Upper lobe of left lung (tissue), 6 donors: ENCODE results near the gene NKD2. TPM values are rescaled to one million over a fixed set of nuclear protein-coding genes. Genes with fewer than 3 reads are reported as not detected.
A peak's percentile ranks its signal among the peaks of the same experiment; 100 is the strongest.

Source experiments
- ATAC-seq, 2 donors: fragments of 200-7000 bp; cut with Tn5 transposase; one replicate each; pipeline ENCODE4 v1.9.1; 2022; ENCODE audit warnings: mild to moderate bottlenecking in 2 of 2, moderate library complexity in 2 of 2; ENCODE audit not compliant: low FRiP score in 2 of 2
- DNase-seq, 2 donors: peaks; one replicate each; pipeline ENCODE4 v3.0.0-alpha.2; 2019 to 2020
- H3K27ac ChIP-seq, 4 donors: fragments of 200-600 bp; sonication (generic); one replicate each; pipeline ENCODE4 v1.5.1; 2016 to 2019
- H3K27me3 ChIP-seq, 4 donors: fragments of 200-600 bp; sonication (generic); one replicate each; pipeline ENCODE4 v1.5.1; 2017 to 2019
- H3K36me3 ChIP-seq, 4 donors: fragments of 200-600 bp; sonication (generic); one replicate each; pipeline ENCODE4 v1.5.1; 2016 to 2019
- H3K4me1 ChIP-seq, 4 donors: fragments of 200-600 bp; sonication (generic); one replicate each; pipeline ENCODE4 v1.5.1; 2018 to 2019
- H3K4me3 ChIP-seq, 4 donors: fragments of 200-600 bp; sonication (generic); one replicate each; pipeline ENCODE4 v1.5.1; 2017 to 2019; ENCODE audit warnings: mild to moderate bottlenecking in 2 of 4, moderate library complexity in 1 of 4
- H3K9me3 ChIP-seq, 4 donors: fragments of 200-600 bp; sonication (generic); one replicate each; pipeline ENCODE4 v1.5.1; 2018 to 2019
- CTCF ChIP-seq, 6 experiments: fragments of 450-650 bp in 4 of 6; fragments of 200-600 bp in 2 of 6; sonication (generic) in 2 of 6; IDR thresholded peaks; one replicate each; pipeline ENCODE4 v1.5.1; 2016 to 2019; ENCODE audit warnings: antibody characterized with exemption in 6 of 6
- EP300 ChIP-seq, 4 donors: sonication (generic); formaldehyde crosslinking; IDR thresholded peaks; one replicate each; pipeline ENCODE4 v1.5.1; 2017; ENCODE audit warnings: antibody characterized with exemption in 4 of 4, control low read depth in 2 of 4
- POLR2A ChIP-seq, 4 donors: fragments of 450-650 bp; IDR thresholded peaks; one replicate each; pipeline ENCODE4 v1.5.1; 2016 to 2017; ENCODE audit warnings: antibody characterized with exemption in 4 of 4, mild to moderate bottlenecking in 2 of 4
- POLR2AphosphoS5 ChIP-seq, 2 donors: sonication (generic); formaldehyde crosslinking; IDR thresholded peaks; one replicate each; pipeline ENCODE4 v1.5.1; 2017; ENCODE audit warnings: antibody characterized with exemption in 2 of 2
- WGBS, 2 donors: methylation state at CpG; one replicate each; pipeline ENCODE4 v1.1.5; 2017 to 2018; 5-methylcytosine and 5-hydroxymethylcytosine counted together
- total RNA-seq, 6 donors: library from RNA; depleted of rRNA in 4 of 6; stranded (reverse); fragments of >200 nt in 4 of 6; gene quantifications; one replicate each; pipeline versions ENCODE4 v1.1.0 to v1.2.1, GENCODE V29; 2016 to 2021
- donor health status: DM: no; HTN: no; CAD: no; lungs with moderate emphysema.
- donor health status: DM: no; HTN: yes; CAD: no; lungs with severe emphysema.

The NKD2 gene
- total RNA-seq, 6 donors from 2014 or later = 8.9 to 126 (median 50.6) TPM

DNA sequence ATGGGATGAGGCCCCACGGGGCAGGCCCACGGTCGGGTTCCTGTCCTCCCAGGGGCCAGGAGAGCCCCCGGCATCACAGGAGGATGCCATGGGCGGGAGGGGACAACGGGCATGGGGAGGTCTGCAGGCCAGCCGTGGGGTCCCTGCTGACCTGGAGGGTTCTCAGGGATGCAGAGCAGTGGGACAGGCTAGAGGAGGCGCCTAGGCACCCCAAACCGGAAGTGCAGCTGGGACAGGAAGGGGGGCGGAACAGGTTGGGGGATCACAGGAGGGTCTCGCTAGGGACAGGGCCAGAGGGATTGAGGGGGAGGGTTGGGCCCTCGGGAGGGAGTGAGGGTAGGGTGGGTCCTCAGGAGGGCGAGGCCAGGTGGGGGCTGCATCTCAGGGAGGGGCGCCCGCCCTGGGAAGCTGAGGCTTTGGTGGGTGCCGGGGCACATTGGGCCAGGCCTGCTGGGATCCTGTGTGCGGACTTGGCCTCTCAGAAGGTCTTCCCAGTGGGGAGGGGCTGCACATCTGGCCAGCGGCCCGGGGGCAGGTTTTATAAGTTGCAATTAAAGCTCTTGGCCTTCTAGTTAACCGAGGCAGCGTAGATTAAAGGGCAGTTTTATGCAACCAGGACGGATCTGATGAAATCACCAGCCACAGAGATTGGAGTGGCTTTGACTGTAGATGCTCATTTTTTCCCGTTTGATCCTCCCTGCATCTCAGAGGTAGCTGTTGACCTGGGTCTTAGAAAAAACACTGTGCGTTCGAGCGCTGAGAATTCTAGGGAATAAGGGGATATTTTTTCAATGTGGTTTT, 20.1 kb downstream of the NKD2 start:
- H3K4me1 ChIP-seq = no peaks in the 10 kb centered on the region
- no peaks in the 10 kb centered on the region for H3K36me3 ChIP-seq
- H3K27me3 ChIP-seq = no peaks in the 10 kb centered on the region
- WGBS, 2 donors = 78 to 79% methylated on average over 21 to 25 of the region's 26 CpGs
- TF ChIP-seq CTCF (IDR thresholded peaks at IDR 0.05) (no peak), POLR2AphosphoS5 (IDR thresholded peaks at IDR 0.05) (no peak), POLR2A (IDR thresholded peaks at IDR 0.05) (no peak), EP300 (IDR thresholded peaks at IDR 0.05) (no peak)
- H3K9me3 ChIP-seq = no peaks in the 10 kb centered on the region
- peak; percentile 6 to 24 for ATAC-seq
- H3K4me3 ChIP-seq = no peak overlapping the region
- DNase-seq = peak in 1 of 2 donors; percentile 62
- H3K27ac ChIP-seq = no peak overlapping the region

- Histone ChIP-seq H3K9me3 (no peaks in the 10 kb centered on the region), H3K4me3 (no peak overlapping the region), H3K36me3 (no peaks in the 10 kb centered on the region), H3K4me1 (no peaks in the 10 kb centered on the region), H3K27me3 (no peaks in the 10 kb centered on the region), H3K27ac (no peak overlapping the region)
- DNase-seq = peak in 1 of 2 donors; percentile 44
- TF ChIP-seq POLR2A (IDR thresholded peaks at IDR 0.05) = no peak
- TF ChIP-seq CTCF (IDR thresholded peaks at IDR 0.05) = no peak
- TF ChIP-seq POLR2AphosphoS5 (IDR thresholded peaks at IDR 0.05) = no peak
- no peak for TF ChIP-seq EP300 (IDR thresholded peaks at IDR 0.05)
- no peak for ATAC-seq
- 85 to 89% methylated on average over 22 to 24 of the region's 24 CpGs for WGBS, 2 donors
Measured at GRCh38 chr5:1029282-1029944, 20.8 kb downstream of the NKD2 start.

GRCh38 chr5:1029945-1030625, 21.5 kb downstream of the NKD2 start:
- TF ChIP-seq POLR2A (IDR thresholded peaks at IDR 0.05) = no peak
- no peak for TF ChIP-seq POLR2AphosphoS5 (IDR thresholded peaks at IDR 0.05)
- no peak for TF ChIP-seq CTCF (IDR thresholded peaks at IDR 0.05)
- no peak for TF ChIP-seq EP300 (IDR thresholded peaks at IDR 0.05)
- peak in 1 of 2 donors; percentile 33 for DNase-seq
- no peaks in the 10 kb centered on the region for H3K4me1 ChIP-seq
- no peaks in the 10 kb centered on the region for H3K9me3 ChIP-seq
- ATAC-seq = no peak
- no peaks in the 10 kb centered on the region for H3K36me3 ChIP-seq
- H3K4me3 ChIP-seq = no peak overlapping the region
- WGBS, 2 donors = 81% methylated on average over 4 to 6 of the region's 10 CpGs
- no peaks in the 10 kb centered on the region for H3K27me3 ChIP-seq
- H3K27ac ChIP-seq = no peak overlapping the region

DNA sequence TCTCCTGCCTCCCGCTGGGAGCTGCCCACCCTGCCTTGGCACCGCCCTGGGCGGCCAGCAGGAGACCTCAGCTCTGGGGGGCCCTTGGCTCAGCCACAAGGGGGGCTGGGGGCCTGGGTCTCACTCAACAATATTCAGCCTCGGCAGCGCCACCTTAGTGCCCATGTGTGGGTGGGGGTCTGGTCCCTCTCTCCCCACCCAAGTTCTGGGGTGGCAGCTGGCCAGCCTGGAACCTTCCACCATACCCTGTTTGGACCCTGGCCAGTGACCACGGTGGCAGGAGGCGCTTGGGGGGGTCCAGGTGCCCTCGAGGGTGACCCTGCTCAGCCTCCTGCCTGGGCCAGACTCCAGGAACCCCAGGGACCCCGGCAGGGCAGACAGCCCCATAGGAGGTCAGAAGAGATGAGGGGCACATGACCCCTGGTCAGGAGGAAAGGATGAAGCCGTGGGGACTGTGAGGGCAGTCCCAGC, 22.2 kb downstream of the NKD2 start:
- ATAC-seq (no peak), DNase-seq (peak in 1 of 2 donors; percentile 59)
- H3K9me3 ChIP-seq = no peaks in the 10 kb centered on the region
- no peaks in the 10 kb centered on the region for H3K27me3 ChIP-seq
- no peaks in the 10 kb centered on the region for H3K4me1 ChIP-seq
- H3K36me3 ChIP-seq = no peaks in the 10 kb centered on the region
- WGBS, 2 donors = 64 to 68% methylated on average over 7 to 10 of the region's 10 CpGs
- no peak overlapping the region for H3K27ac ChIP-seq
- TF ChIP-seq CTCF (IDR thresholded peaks at IDR 0.05) = no peak
- no peak for TF ChIP-seq EP300 (IDR thresholded peaks at IDR 0.05)
- H3K4me3 ChIP-seq = no peak overlapping the region
